CD4-positive, alpha-beta memory T cell (primary cell): Measurements from ENCODE around the gene RFTN1. TPM values are rescaled to one million over a fixed set of nuclear protein-coding genes. Genes with fewer than 3 reads are reported as not detected.

Experiments
- CTCF ChIA-PET: fragments of 350-600 bp; sonication (Branson Sonifier 250); formaldehyde crosslinking; loops from one replicate; lab custom pipeline; 2021; ENCODE audit warnings: inconsistent platforms; ENCODE audit not compliant: partially characterized antibody; lab: Charles Lee
- POLR2A ChIA-PET: fragments of 350-600 bp; sonication (Branson Sonifier 250); formaldehyde crosslinking; loops from one replicate; lab custom pipeline; 2021; ENCODE audit not compliant: partially characterized antibody; lab: Charles Lee
- DNase-seq, 5 donors: peaks; one replicate each; pipeline versions ENCODE4 v3.0.0 to v3.0.0-alpha.2; 2020 to 2022; ENCODE audit warnings: mixed read lengths in 1 of 5
- H3K27ac ChIP-seq: one replicate; pipeline ENCODE4 v1.7.0; 2013; ENCODE audit warnings: low read depth, low read length
- H3K27me3 ChIP-seq: 2 replicates; pipeline ENCODE4 v1.7.0; 2013; ENCODE audit warnings: mild to moderate bottlenecking, low read length, moderate library complexity; ENCODE audit not compliant: insufficient read depth
- H3K36me3 ChIP-seq: 2 replicates; pipeline ENCODE4 v1.7.0; 2013; ENCODE audit warnings: mild to moderate bottlenecking, low read length, moderate library complexity; ENCODE audit not compliant: insufficient read depth
- H3K4me1 ChIP-seq: 2 replicates; pipeline ENCODE4 v1.7.0; 2013; ENCODE audit warnings: mild to moderate bottlenecking, low read length, moderate library complexity; ENCODE audit not compliant: insufficient read depth
- H3K4me3 ChIP-seq, 2 donors: one replicate each; pipeline ENCODE4 v1.7.0; 2013; ENCODE audit warnings: low read length in 2 of 2, mild to moderate bottlenecking in 1 of 2
- H3K9me3 ChIP-seq, 2 donors: one replicate each; pipeline ENCODE4 v1.7.0; 2013; ENCODE audit warnings: low read length in 2 of 2, control low read depth in 1 of 2; ENCODE audit not compliant: control insufficient read depth in 1 of 2
- H3K27ac Mint-ChIP-seq, 7 donors: one replicate each; pipeline ENCODE4 v1.8.0; 2020 to 2021; ENCODE audit warnings: mixed read lengths in 7 of 7, mild to moderate bottlenecking in 6 of 7, inconsistent platforms in 3 of 7, moderate library complexity in 3 of 7
- H3K27me3 Mint-ChIP-seq, 2 donors: one replicate each; pipeline ENCODE4 v1.8.0; 2020 to 2021; ENCODE audit warnings: mixed read lengths in 2 of 2
- H3K36me3 Mint-ChIP-seq, 2 donors: one replicate each; pipeline ENCODE4 v1.8.0; 2020 to 2021; ENCODE audit warnings: mixed read lengths in 2 of 2, inconsistent platforms in 1 of 2, mild to moderate bottlenecking in 1 of 2
- H3K4me1 Mint-ChIP-seq, 4 donors: one replicate each; pipeline ENCODE4 v1.8.0; 2020 to 2021; ENCODE audit warnings: mixed read lengths in 4 of 4, mild to moderate bottlenecking in 1 of 4
- H3K4me3 Mint-ChIP-seq, 8 donors: one replicate each; pipeline ENCODE4 v1.8.0; 2020 to 2021; ENCODE audit warnings: mixed read lengths in 8 of 8, mild to moderate bottlenecking in 7 of 8, moderate library complexity in 6 of 8, inconsistent platforms in 3 of 8
- H3K9me3 Mint-ChIP-seq, 8 donors: one replicate each; pipeline ENCODE4 v1.8.0; 2020 to 2021; ENCODE audit warnings: mixed read lengths in 8 of 8, mild to moderate bottlenecking in 5 of 8, inconsistent platforms in 3 of 8, moderate library complexity in 1 of 8
- intact Hi-C: fragments of 100-400 bp; cut with micrococcal nuclease; formaldehyde crosslinking; loops from one replicate; pipeline ENCODE4 v1.15.1; 2023
- polyA plus RNA-seq, 2 donors: library from polyadenylated mRNA; unstranded; fragments of 300-500 nt; fragmentation: Illumina TruSeq; gene quantifications; one replicate each; pipeline ENCODE4 v1.2.3, GENCODE V29; 2021
- total RNA-seq, 2 experiments: library from RNA; stranded (reverse); gene quantifications; one replicate each; pipeline ENCODE4 v1.2.3, GENCODE V29; 2021

The RFTN1 gene
- total and polyA plus RNA-seq, 4 experiments from 2014 or later: 38.3 to 59.7 (median 52.0) TPM

- Histone ChIP-seq H3K27me3 (no peaks in the 10 kb centered on the region), H3K4me1 (peaks cover 18% of the 10 kb centered on the region), H3K9me3 (no peaks in the 10 kb centered on the region), H3K36me3 (no peaks in the 10 kb centered on the region), H3K27ac (no peak overlapping the region), H3K4me3 (no peak overlapping the region)
- POLR2A ChIA-PET: interaction anchor here (0.6 kb wide), 1 partner anchor 44 kb away, joined by 6 read pairs; no protein-coding TSS in a partner anchor
- peaks cover 23 to 39% (median 28%) of the 10 kb centered on the region in 4 donors for H3K4me1 Mint-ChIP-seq
- no peak for DNase-seq
- H3K4me3 Mint-ChIP-seq: no peak overlapping the region
- CTCF ChIA-PET: no interaction called here
- no peaks in the 10 kb centered on the region for H3K27me3 Mint-ChIP-seq
- no peak overlapping the region for H3K27ac Mint-ChIP-seq
- H3K9me3 Mint-ChIP-seq: no peaks in the 10 kb centered on the region
- H3K36me3 Mint-ChIP-seq: peaks cover 8 to 33% of the 10 kb centered on the region in 2 donors
- intact Hi-C loops: no loop called here
These were observed 52.6 kb downstream of the RFTN1 start for GRCh38 chr3:16460886-16461285.

- DNase-seq: no peak
- Mint-ChIP-seq H3K36me3 (peaks cover 8 to 32% of the 10 kb centered on the region in 2 donors), H3K27ac (no peak overlapping the region), H3K4me3 (no peak overlapping the region), H3K9me3 (no peaks in the 10 kb centered on the region), H3K27me3 (no peaks in the 10 kb centered on the region), H3K4me1 (peaks cover 23 to 39% (median 27%) of the 10 kb centered on the region in 4 donors)
- H3K27ac ChIP-seq: no peak overlapping the region
- H3K36me3 ChIP-seq: no peaks in the 10 kb centered on the region
- H3K9me3 ChIP-seq: no peaks in the 10 kb centered on the region
- intact Hi-C loops: no loop called here
- H3K27me3 ChIP-seq: no peaks in the 10 kb centered on the region
- ChIA-PET POLR2A (no interaction called here), CTCF (no interaction called here)
- H3K4me3 ChIP-seq: no peak overlapping the region
- H3K4me1 ChIP-seq: peaks cover 18% of the 10 kb centered on the region
These were observed 53.2 kb downstream of the RFTN1 start for GRCh38 chr3:16460273-16460672.

GRCh38 chr3:16456784-16457415 lies 56.6 kb downstream of the RFTN1 start:
- Mint-ChIP-seq H3K27ac (no peak overlapping the region), H3K4me3 (no peak overlapping the region), H3K36me3 (peaks cover 19 to 30% of the 10 kb centered on the region in 2 donors), H3K9me3 (no peaks in the 10 kb centered on the region), H3K27me3 (no peaks in the 10 kb centered on the region), H3K4me1 (peaks cover 5 to 25% (median 7%) of the 10 kb centered on the region in 4 donors)
- Histone ChIP-seq H3K27me3 (no peaks in the 10 kb centered on the region), H3K27ac (no peak overlapping the region), H3K9me3 (no peaks in the 10 kb centered on the region), H3K4me3 (no peak overlapping the region), H3K4me1 (no peaks in the 10 kb centered on the region), H3K36me3 (no peaks in the 10 kb centered on the region)
- ChIA-PET CTCF (no interaction called here), POLR2A (no interaction called here)
- DNase-seq: no peak
- intact Hi-C loops: no loop called here

GRCh38 chr3:16455966-16456365 lies 57.5 kb downstream of the RFTN1 start:
- H3K36me3 Mint-ChIP-seq: peaks cover 22 to 36% of the 10 kb centered on the region in 2 donors
- intact Hi-C loops: no loop called here
- no peaks in the 10 kb centered on the region for H3K27me3 Mint-ChIP-seq
- Histone ChIP-seq H3K27ac (no peak overlapping the region), H3K27me3 (no peaks in the 10 kb centered on the region), H3K36me3 (no peaks in the 10 kb centered on the region), H3K9me3 (no peaks in the 10 kb centered on the region), H3K4me1 (no peaks in the 10 kb centered on the region), H3K4me3 (no peak overlapping the region)
- no peak overlapping the region for H3K27ac Mint-ChIP-seq
- peaks cover 3 to 18% (median 8%) of the 10 kb centered on the region in 4 donors for H3K4me1 Mint-ChIP-seq
- POLR2A ChIA-PET: no interaction called here
- no peak for DNase-seq
- CTCF ChIA-PET: no interaction called here
- H3K9me3 Mint-ChIP-seq: no peaks in the 10 kb centered on the region
- H3K4me3 Mint-ChIP-seq: no peak overlapping the region

GRCh38 chr3:16455001-16455400 lies 58.5 kb downstream of the RFTN1 start:
- Histone ChIP-seq H3K36me3 (no peaks in the 10 kb centered on the region), H3K4me1 (no peaks in the 10 kb centered on the region), H3K4me3 (no peak overlapping the region), H3K27me3 (no peaks in the 10 kb centered on the region), H3K27ac (no peak overlapping the region), H3K9me3 (no peaks in the 10 kb centered on the region)
- CTCF ChIA-PET: no interaction called here
- intact Hi-C loops: no loop called here
- peak overlapping the region in 1 of 7 donors; percentile 24 for H3K27ac Mint-ChIP-seq
- POLR2A ChIA-PET: interaction anchor here (0.6 kb wide), 1 partner anchor 12 kb away, joined by 3 read pairs; no protein-coding TSS in a partner anchor
- DNase-seq: no peak
- H3K9me3 Mint-ChIP-seq: no peaks in the 10 kb centered on the region
- peaks cover 5 to 23% (median 10%) of the 10 kb centered on the region in 4 donors for H3K4me1 Mint-ChIP-seq
- peak overlapping the region in 1 of 8 donors; percentile 32 for H3K4me3 Mint-ChIP-seq
- H3K36me3 Mint-ChIP-seq: peaks cover 24 to 42% of the 10 kb centered on the region in 2 donors
- no peaks in the 10 kb centered on the region for H3K27me3 Mint-ChIP-seq

GRCh38 chr3:16452261-16452660 lies 61.2 kb downstream of the RFTN1 start:
- peaks cover 23 to 47% of the 10 kb centered on the region in 2 donors for H3K36me3 Mint-ChIP-seq
- no peak overlapping the region for H3K27ac ChIP-seq
- no peaks in the 10 kb centered on the region for H3K27me3 ChIP-seq
- H3K4me3 Mint-ChIP-seq: no peak overlapping the region
- H3K27me3 Mint-ChIP-seq: no peaks in the 10 kb centered on the region
- no peaks in the 10 kb centered on the region for H3K9me3 ChIP-seq
- peaks cover 5 to 30% (median 15%) of the 10 kb centered on the region in 4 donors for H3K4me1 Mint-ChIP-seq
- ChIA-PET POLR2A (interaction anchor here (0.6 kb wide), 1 partner anchor 24 kb away, joined by 3 read pairs; no protein-coding TSS in a partner anchor), CTCF (interaction anchor here (0.6 to 1.0 kb wide), 3 partner anchors 133 to 209 kb away, joined by 3 read pairs; no protein-coding TSS in a partner anchor)
- H3K27ac Mint-ChIP-seq: no peak overlapping the region
- no peak overlapping the region for H3K4me3 ChIP-seq
- H3K36me3 ChIP-seq: no peaks in the 10 kb centered on the region
- intact Hi-C loops: no loop called here
- no peaks in the 10 kb centered on the region for H3K9me3 Mint-ChIP-seq
- DNase-seq: no peak
- H3K4me1 ChIP-seq: no peaks in the 10 kb centered on the region

GRCh38 chr3:16449369-16449768 lies 64.1 kb downstream of the RFTN1 start:
- Mint-ChIP-seq H3K4me3 (no peak overlapping the region), H3K4me1 (peaks cover 9 to 33% (median 17%) of the 10 kb centered on the region in 4 donors), H3K36me3 (peaks cover 22 to 52% of the 10 kb centered on the region in 2 donors), H3K9me3 (no peaks in the 10 kb centered on the region), H3K27ac (peak overlapping the region in 1 of 7 donors; percentile 25), H3K27me3 (no peaks in the 10 kb centered on the region)
- CTCF ChIA-PET: no interaction called here
- no peaks in the 10 kb centered on the region for H3K9me3 ChIP-seq
- H3K27me3 ChIP-seq: no peaks in the 10 kb centered on the region
- POLR2A ChIA-PET: no interaction called here
- DNase-seq: no peak
- H3K4me1 ChIP-seq: no peaks in the 10 kb centered on the region
- H3K36me3 ChIP-seq: no peaks in the 10 kb centered on the region
- intact Hi-C loops: no loop called here
- H3K27ac ChIP-seq: no peak overlapping the region
- H3K4me3 ChIP-seq: no peak overlapping the region
